Amniotic epithelial cell (primary cell): ENCODE measurements around the gene TSPAN7.
A peak's percentile ranks its signal among the peaks of the same experiment; 100 is the strongest.

Experiments
- DNase-seq: peaks from one replicate; pipeline ENCODE4 v3.0.0-alpha.2; 2010; ENCODE audit warnings: low read depth

TSPAN7 gene

DNA sequence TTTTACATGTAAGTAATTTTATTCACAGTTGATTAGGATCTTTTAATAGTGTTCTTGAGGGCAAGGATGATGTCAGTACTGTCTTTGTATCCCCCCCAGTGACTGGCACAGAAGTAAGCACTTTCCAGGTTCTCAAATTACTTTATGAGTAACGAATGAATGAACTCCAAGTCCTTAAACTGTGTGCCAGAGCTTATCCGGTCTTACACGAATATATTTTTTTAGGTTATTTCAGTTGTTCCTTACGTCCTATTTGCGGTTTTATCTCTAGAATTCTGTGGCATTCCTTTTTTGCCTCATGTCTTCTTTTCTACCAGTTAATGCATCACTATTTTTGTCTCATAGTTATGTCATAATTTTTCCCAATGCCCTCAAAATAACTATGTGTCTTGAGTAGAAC, 133.1 kb downstream of the TSPAN7 start:
- no peak for DNase-seq

DNA sequence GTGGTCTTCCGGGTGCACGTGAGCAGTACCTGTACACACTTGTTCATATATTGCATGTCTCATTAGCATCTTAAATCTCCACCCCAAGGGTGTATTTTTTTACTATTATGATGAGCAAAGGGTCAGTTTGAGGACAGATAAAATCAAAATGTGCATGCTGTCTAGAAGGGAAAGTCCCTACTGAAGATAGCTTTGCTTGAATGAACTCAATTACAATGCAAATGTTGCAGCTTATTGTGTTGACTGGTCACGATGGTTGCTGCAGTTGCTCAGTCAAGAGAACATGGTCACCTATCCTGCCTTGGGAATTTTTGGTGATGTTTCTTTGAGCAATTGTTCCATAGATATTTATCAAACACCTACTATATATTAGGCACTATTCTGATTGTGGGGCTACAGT, 136.1 kb downstream of the TSPAN7 start:
- DNase-seq = no peak

DNA sequence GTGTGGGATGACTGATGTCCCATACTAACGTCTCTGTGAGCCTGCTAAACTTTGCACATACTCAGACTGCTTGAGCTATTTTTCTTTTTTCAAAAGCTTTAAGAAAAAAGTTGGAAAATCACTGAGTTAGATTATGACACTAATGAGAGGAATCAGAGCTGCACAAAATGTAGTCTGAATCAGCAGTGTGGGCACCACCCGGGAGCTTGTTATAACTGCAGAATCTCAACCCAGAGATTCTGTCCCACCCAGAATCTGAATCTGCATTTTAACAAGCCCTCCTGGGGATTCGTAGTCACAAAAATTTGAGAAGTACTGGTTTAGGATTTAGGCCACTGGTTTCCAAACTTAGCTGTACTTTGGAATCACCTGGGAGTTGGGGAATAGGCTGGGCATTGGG, 137.8 kb downstream of the TSPAN7 start:
- no peak for DNase-seq

DNA sequence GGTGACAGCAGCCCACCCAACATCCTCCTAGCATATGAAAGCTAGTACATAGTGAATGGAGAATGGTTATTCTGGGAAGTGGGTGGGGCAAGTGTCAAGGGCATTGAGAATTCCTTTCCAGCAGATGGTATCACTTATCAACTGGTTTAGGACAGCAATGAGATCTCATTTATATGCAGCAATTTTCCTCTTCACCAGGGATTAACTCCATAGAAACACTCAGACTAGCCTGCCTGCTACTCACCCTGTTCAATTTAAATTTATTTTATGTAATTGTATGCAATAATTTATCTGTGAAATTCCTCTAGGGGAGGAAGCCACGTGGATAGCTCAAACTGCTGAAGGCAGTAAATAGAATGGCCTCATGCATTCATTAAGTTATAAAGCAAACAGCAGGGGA, 138.4 kb downstream of the TSPAN7 start:
- no peak for DNase-seq

DNA sequence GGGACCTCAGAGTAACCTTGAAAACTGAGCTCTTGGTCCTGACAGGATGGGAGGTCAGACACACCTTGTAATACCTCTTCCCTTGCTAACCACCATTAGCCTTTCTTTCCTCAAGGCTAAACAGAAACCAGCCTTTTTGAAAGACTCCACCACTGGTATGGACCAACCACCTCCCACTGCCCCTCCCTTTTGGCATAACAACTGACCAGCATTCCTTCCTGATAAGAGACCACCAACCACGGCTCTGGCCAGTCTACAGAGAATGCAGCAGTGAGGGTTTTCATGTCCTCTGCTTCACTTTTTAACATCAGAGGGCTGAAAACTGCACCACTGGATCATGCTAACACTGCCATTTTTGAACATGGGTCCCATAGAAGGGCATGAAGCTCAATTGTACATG, 139.7 kb downstream of the TSPAN7 start:
- no peak for DNase-seq

DNA sequence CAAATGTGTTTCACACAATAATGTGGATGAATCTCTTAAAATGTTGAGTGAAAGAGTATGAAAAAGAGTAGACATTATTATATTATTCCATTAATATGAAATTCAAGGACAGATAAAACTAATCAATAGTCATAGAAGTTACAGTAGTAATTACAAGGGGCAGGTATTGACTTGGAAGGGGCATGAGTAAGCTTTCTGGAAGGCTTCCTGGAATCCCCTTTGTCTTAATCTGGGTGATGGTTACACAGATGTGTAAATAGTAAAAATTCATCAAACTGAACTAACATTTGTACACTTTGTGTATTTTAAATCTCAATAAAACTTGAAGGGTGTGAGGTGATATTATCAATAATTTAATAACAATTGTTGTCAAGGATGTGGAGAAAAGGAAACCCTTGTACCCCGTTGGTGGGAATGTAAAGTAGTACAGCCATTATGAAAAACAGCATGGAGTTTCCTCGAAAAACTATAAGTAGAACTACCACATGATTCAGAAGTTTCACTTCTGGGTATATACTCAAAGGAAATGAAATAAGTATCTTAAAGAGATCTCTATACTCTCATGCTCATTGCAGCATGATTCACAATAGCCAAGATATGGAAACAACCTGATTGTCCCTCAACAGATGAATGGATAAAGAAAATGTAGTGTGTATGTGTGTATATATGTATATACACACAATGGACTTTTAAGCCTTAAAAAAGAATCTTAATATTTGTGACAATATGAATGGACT, 143.0 kb downstream of the TSPAN7 start:
- no peak for DNase-seq

DNA sequence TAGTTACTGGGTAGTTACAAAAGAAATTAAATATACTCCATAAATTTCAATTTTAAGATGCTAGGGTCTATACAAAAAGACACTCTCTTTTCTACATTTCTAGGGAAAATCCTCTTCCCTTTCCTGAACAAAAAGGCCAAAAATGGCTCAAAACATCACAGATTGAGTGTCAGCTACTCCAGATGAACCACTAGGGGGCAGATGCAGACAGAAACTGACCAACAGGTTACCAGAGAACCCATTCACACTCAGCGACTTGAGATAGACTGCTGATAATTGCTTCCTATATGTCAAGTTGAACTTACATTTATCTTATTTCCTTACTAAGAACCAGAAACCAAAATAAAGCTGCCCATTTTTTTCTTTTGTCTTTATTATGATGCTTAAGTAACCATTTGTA, 156.5 kb downstream of the TSPAN7 start:
- peak; percentile 5 for DNase-seq

DNA sequence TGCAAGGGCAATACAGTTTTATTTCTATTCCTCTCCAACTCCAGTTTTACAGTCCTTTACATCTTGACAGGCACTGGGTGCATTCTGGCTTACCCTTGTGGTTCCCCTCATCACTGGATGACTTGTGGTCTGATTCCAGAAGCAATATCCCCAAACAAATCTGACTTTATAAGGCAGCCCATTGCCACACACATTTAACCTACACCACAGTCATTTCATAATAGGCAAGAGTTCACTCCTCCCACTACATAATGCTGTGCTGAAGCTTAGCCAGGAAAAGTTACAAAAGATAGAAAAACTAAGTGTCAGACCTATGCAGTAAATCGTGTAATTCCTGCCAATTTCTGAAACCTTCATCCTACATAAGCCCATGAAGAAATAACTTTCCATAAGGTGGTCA, 157.0 kb downstream of the TSPAN7 start:
- no peak for DNase-seq

DNA sequence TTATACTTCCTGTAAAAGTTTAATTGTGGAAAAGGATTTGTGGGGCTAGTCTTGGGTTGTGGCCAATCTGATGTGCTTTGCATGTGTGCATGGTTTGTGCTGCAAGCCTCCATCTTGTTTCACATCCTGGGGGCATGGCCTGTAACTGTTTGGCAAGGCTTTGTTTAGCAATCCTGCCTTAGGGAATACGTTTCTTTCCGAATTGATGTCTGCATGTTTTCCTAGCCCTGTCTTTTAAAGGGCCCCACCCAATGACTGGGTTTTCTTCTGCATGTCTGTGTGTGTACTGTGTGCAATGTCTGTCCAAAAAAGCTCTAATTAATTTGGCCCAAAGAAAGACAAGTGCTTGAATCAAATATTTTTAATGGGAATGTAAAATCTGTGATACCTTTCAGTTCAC, 165.3 kb downstream of the TSPAN7 start:
- no peak for DNase-seq

DNA sequence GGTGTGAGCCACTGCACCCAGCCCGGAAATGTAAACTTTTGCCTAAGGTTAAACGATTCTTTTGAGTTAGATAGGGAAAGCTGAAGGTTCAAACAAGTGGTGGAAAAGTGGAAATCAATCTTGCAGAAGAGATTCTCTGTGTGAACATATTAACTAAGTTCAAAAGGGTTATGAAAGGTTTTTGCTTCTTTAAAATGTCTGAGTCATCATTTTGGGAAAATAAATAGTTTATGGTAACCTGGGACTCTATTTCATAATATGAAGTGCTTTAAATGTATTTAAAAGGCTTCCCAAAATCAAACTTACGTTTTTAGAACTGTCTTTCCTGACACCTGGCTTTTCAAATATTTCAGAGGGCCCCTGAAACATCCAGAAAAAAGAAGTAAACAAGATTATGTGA, 166.3 kb downstream of the TSPAN7 start:
- DNase-seq = no peak

DNA sequence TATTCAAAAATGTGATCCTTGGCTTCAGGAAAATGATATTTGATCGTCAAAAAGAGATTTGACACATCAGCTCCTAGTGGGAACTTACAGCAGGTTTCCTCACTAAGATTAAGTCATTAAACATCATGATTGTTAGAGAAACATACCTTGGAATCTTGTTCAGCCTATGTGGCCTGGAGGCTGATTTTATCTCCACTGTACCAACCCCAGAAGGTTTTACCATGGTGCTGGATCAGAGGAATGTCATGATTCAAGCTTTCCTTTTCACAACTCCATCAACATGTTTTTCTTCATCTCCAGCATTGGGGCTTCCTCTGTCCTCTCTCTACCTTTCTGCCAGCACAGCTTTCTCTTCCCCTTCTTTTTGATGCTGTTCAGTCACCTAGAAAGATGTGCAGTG, 171.5 kb downstream of the TSPAN7 start:
- no peak for DNase-seq
